NCI-H1694 (cell line): ENCODE data around the gene SLC25A10.
"Not testable (repeated sequence)": the region's sequence is repeated elsewhere in the genome, so short reads cannot be mapped to it uniquely, and the experiment has no call there.

Experiments
- DNase-seq: peaks from one replicate; lab custom pipeline; 2025; lab: John Stamatoyannopoulos, UW

Gene SLC25A10

DNA sequence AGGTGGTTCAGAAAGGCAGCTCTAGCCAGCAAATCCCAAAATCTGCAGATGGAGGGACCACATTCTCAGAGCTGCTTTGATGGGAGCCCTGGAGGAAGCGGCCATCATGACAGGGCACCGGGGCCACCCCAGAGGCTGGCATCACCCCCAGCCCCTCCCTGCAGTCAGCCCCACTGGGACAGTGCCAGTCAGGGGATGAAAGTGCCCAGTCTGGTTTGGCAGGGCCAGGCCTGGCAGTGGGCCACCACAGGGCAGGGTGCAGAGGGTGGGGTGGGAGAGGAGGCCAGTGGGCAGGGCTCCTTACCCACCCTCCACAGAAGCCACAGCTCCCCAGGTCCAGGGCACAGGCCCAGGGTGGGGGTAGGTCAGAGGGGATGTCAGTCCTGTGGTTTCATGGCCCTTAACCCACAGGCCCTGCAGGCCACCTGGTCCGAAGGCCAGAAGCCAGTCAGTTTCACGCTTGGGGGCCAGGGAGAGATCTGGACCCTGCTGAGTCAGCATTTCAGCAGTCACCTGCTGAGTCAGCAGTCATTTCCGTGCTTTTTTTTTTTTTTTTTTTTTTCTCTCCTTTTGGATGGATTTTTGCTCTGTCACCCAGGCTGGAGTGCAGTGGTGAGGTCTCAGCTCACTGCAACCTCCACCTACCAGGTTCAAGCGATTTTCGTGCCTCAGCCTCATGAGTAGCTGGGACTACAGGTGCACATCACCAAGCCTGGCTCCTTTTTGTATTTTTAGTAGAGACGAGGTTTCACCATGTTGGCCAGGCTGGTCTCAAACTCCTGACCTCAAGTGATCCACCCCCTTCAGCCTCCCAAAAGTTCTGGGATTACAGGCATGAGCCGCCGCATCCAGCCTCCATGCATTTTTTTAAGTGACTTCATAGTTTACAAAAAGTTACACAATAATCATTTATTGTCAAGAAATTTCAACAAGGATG lies 10.4 kb downstream of the SLC25A10 start:
- no peak for DNase-seq

DNA sequence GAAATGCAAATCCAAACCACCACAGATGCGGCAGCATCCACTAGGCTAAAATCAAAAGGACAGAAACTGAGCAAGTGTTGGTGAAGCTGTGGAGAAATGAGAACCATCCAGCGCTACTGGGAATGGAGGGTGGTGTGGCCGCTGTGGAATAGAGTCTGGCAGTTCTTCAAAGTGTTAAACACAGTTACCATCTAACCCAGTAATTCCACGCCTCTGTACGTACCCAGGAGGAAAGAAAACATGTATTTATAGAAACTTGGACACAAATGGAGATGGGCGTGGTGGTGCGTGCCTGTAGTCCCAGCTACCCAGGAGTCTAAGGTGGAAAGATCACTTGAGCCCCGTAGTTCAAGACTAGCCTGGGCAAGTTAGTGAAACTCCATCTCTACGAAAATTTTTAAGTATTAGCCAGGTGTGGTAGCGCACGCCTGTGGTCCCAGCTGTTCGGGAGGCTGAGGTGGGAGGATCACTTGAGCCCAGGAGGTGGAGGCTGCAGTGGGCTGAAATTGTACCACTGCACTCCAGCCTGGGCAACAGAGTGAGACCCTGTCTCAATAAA lies 11.6 kb downstream of the SLC25A10 start:
- no peak for DNase-seq

DNA sequence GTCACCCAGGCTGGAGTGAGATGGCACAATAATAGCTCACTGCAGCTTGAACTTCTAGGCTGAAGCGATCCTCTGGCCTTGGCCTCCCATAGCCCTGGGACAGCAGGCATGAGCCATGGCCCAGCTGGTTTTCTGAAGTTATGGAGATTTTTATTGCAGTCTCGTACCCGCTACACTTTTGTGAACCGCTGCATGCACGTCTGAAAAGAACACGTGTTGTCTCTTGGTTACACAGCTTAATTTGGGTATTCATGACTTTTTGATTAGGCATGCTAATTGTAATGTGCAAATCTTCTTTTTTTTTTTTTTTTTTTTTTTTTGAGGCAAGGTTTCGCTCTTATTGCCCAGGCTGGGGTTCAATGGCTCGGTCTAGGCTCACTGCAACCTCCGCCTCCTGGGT lies 13.4 kb downstream of the SLC25A10 start:
- no peak for DNase-seq

DNA sequence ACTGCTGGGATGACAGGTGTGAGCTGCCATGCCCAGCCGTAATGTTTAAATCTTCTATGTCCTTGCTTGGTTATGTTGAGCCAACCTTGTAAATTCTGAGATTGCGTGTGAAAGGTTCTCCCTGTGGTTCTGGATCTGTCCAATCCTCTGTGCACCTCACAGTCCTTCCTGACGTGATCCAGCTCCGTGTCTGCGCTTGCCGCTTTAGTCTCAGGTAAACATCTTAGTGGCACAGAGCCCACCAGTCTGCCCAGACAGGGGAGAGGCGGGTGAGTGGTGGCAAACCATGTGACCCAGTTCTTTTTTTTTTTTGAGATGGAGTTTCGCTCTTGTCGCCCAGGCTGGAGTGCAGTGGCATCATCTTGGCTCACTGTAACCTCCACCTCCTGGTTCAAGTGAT lies 13.9 kb downstream of the SLC25A10 start:
- DNase-seq = no peak

DNA sequence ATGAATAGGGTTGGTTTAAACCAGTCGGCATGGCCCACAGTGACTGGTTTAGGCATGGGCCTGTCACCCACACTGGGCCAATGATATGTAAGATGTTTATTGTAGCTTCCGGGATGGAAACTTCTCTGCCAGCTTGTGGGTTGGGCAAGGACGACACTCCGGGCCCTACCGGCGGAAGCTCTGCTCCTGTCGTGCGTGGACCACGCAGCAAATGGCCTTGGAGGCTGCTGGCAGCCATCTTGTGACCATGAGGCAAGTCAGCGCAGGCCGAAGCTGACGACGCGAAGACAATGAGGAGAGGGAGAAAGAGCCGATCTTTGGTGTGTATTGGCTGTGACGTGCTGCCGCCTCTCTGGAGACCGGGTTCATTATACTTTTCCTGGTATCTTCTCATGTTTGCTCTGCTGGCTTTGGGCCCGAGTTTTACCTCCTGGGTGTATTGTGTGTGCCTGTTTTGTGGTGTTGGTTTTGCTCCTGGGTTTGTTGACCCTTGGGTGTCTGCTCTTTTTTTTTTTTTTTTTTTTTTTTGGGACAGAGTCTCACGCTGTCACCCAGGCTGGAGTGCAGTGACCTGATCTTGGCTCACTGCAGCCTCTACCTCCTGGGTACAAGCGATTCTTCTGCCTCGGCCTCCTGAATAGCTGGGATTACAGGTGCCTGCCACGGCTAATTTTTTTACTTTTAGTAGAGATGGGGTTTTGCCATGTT lies 15.4 kb downstream of the SLC25A10 start:
- DNase-seq = no peak

DNA sequence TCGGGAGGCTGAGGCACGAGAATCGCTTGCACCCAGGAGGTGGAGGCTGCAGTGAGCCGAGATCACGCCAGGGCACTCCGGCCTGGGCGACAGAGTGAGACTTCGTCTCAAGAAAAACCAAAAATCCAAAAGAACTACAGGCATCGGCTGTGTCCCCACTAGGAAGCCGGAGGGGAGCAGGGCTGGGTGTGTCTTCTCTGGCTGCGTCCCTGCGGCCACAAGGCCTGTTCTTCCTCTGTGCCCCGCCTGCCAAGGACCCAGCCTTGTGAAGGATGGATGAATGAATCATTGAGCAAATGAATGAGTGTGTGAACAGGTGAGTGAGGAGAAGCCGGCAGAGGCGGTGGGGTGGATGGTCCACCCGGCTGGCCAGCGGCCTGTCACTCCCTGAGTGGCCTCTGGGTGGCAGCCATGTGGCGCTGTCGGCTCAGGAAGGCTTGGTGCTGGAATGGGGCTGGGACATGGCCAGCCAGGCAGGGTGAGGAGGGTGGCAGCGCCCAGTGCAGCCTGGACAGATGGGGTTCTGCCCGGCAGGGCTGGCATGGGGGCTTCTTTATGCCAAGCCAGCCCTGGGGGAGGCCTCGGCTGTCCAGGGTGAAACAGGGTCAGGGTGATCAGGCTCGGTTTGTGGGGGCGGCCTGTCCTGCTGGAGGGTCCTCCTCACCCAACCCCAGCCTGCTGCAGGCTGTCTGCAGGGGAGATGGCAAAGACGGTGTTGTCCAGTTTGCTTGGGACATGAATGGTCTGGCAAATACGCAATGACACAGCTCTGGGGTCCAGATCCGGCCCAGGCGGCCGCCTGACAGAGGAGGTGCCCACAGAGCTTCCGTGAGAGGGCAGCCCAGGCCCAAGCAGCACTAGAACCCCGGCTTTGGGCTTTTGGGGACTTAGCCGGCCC lies 21.7 kb downstream of the SLC25A10 start:
- peak; percentile 57 for DNase-seq

DNA sequence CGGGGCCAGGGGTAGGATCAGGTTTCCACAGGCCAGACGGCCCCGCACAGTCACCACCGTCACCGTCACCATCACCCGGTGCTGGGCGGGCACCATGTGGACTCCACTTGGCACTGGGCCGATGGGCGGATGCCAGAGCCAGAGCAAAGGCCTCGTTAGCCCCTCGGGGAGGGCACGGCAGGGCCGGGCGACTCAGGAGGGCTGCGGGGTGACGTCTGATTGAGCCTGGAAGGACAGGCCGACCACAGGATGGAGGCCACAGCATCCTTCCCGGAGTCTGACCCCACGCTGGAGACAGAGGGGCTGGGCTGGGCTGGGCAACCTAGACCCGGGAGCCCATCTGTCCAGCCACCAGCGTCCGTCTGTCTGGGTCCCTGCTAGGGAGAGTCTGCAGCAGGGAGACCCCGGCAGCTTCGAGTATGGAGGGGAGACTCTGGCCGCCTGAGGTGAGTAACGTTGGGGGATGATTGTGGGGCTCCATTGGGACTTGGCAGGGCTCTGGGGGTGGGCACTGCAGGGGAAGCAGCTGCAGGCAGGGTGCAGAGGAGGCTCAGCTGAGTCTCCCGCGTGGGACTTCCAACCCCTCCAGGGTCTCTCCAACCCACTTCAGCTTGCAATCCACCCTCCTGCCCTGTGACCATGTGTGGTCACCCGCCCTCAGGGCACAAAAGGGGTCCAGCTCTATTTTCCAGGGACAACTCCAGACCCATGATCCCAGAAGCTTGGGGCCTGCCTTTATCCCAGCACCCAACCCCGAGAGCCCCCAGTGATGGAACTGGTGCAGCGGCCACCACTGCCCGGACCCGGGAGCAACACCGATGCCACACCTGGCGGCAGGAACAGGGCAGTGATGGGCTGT lies 22.6 kb downstream of the SLC25A10 start:
- peak; percentile 20 for DNase-seq

DNA sequence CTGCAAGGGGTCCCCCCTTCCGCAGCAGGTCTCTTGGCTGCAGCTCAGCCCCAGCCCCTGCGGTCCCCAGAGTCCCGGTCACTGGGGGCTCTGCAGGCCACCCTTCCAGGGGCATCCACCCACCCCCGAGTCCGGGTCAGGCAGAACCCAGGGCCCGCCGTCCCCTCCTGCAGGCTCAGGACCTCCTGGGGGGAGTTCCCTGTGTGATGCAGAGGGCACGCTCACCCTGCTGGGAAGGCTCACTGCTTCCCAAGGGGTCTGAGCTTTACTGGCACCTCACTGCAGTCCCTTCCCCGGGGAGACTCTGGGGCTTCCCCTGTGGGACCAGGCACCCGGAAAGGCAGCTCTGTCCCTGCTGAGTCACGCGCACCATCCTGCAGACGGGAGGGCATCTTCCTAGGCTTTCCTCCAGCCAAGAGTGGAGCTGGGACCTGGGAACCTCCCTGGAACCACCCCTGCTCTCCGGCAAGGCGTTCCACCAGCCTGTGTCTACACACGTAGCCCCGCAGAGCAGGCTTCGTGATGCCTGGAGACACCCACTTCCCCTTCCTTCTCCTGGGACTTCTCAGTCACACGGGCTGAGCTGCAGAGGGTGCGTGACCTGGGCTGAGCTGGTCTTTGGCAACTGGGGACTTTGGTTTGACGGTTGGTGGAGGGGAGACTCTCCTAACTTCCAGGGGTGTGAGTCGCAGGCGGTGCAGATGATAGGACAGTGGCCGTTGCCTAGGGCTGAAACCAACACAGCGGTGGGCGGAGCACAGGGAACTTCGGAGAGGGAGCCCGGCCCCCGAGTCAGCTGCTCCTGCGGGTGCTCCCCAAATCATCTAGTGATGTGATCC lies 23.4 kb downstream of the SLC25A10 start:
- peak; percentile 72 for DNase-seq

DNA sequence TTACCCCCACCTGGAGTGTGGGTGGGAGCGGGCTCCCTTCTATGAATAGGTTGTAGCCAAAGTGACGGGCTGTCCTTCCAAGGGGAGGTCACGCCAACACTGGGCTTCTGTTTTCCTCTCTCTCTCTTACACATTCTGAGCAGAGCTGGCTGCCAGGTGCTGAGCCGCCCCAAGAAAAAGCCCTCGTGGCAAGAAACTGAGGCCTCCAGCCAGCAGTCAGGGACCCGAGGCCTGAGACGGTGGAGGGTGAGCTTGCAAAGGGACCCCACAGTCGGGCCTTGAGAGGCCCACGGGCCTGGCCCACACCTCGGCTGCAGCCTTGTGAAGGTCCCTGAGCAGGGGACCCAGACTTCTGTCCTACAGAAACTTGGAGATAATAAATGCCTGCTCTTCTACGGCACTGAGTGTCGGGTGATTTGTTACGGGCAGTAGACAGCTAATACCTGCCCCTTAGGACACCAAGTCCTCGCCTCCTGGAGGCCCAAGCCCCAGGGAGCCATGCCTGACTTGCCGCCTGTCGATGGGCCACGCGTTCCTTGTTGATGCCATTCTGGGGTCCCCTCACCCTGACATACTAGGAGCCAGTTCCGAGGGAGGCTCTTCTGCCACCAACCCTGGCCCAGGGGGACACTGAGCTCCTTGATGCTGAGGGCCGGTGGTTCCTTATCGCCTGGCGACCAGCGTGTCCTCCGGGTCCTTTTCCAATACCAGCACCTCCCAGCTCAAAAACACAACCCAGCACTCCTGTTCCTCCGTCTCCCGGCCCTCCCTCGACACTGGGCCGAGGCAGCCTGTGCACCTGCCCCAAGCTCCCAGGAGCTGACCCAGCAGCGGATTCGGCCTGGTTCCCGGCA lies 26.1 kb downstream of the SLC25A10 start:
- DNase-seq = no peak

DNA sequence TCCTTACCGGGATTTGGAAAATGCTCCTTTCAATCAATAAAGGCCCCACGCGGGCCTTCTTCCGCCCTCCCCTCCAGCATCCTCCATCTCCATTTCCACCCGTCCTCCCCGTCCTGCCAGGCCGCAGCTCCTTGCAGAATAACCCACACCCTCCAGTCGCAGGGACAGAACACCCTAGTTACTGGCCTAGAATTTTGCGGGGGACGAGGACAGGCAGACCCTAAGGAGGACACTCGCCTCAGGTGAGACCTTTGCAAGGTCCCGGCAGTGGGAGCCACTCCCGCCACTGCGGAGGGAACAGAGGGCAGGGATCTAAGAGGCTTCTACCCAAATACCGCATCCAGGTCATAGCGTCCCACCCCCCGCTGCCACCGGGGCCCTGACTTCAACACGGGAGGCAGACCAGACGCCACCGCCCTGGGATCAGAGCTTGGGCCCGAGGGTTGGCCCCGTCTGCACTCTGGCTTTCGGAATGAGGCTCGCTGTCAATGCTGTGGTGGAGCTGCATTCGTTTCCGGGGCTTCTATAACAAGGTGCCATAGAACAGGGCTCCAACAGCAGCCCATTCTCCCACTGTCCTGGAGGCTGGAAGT lies 26.8 kb downstream of the SLC25A10 start:
- DNase-seq = no peak

DNA sequence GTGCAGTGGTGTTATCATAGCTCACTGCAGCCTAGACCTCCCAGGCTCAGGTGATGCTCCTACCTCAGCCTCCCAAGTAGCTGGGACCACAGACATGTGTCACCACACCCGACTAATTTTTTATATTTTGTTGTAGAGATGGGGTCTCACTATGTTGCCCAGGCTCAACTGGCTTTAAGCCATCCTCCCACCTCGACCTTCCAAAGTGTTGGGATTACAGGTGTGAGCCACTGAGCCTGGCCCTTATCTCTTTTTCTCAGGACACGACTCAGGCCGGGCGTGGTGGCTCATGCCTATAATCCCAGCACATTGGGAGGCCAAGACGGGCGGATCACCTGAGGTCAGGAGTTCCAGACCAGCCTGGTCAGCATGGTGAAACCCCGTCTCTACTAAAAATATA lies 27.5 kb downstream of the SLC25A10 start:
- DNase-seq = not testable (repeated sequence)

DNA sequence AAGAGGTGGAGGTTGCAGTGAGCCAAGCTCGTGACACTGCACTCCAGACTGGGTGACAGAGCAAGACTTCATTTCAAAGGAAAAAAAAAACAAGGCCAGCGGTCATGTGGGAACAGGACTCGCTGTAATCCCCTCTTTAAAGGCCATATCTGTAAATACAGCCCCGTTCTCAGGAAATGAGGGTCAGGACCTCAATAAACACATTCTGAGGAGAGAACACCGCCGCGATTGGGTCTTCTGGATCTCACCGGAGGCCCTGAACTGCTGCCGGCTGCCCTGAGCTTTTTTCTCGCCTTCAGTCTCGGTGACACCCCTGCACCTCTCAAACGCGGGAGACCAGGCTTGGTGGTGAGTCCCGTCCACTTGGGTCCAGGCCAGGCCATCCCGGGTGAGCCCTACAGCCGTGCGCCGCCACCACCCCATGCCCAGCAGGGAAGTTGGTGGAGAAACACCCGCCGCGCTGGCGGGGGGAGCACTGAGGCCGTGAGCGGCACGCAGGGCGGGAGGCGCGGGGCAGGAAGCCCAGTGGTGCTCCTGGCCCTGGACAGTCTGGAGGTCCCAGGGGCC lies 28.4 kb downstream of the SLC25A10 start:
- no peak for DNase-seq

DNA sequence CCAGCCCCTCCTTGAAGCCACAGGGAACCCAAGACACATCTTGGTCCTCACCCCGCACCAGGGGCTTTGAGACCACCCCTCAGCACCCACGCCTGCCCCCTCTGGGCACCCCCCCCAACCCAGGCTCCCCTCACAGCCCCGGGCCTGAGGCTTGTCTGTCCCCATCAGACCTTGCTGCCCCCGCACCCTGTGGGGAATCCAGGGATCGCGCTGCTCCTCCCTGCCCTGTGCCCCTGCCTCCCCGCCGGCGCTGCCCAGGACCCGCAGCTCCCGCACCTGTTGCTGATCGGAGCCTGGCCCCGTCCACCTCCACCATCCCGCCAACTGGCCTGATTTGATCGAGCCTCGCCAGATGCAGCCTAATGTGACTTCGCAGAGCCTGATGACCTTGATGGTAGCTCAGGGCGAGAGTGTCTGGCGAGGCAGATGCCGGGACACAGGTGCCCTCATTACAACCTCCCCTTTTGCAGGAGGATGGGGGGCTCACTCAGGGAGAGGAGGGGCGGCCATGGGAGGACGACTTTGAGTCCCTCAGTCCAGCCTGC lies 29.0 kb downstream of the SLC25A10 start:
- DNase-seq = no peak

DNA sequence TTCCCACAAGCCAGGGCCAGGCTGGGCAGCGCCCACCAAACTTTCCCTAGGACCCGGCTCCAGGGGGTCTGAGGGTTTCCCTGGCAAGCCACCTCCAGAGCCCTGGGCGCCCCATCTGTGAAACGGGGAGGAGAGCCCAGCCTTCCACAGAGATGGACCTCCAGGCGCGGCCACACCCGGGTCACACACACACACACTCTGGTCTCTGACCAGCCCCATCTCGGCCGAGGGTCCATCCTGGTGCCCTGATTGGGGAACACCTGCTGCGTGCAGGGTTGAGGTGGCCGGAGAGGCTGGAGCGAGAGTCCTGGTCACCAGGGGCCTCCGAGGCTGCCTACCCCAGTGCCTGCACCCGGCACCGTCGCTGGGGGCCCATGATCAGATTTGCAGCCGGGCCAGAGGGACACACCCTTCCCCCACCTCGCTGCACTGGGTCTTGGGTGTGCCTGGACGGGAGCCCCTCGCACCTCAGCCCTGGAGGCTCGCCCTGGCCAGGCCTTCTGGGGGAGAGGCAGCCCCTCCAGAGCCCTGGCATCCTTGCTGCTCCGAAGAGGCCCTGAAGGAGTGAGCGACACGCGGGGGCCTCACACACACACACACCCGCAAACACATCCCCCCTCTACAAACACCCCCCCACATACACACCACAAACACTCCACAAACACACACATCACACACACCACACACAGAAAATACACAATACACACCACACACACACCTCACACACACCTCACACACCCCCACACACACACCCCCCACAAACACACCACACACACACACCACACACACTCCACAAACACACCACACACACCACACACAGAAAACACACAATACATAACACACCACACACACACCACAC lies 29.7 kb downstream of the SLC25A10 start:
- DNase-seq = no peak
